ENCODE data around the gene RASA4. TPM values are rescaled to one million over a fixed set of nuclear protein-coding genes. Genes with fewer than 3 reads are reported as not detected.
A peak's percentile ranks its signal among the peaks of the same experiment; 100 is the strongest.
"Not testable (repeated sequence)": the region's sequence is repeated elsewhere in the genome, so short reads cannot be mapped to it uniquely, and the experiment has no call there.

The RASA4 gene
- total RNA-seq: 1 to 10 TPM; 7.0 to 8.6 TPM

GRCh38 chr7:102616507-102617125 is at the start of gene RASA4:
Gene RASA4 (minus strand): TSS chr7:102616756. CDS start chr7:102616689, 67 bp downstream.
- H3K27me3 ChIP-seq; H3K4me1 ChIP-seq; DNase-seq (ENCODE audit: low spot score); H3K9me3 ChIP-seq; H3K36me3 ChIP-seq; H3K27ac ChIP-seq: not testable (repeated sequence)
- peak within 1 kb of the TSS; percentile 38 to 55 for H3K4me3 ChIP-seq

- DNase-seq (ENCODE audit: low spot score); H3K27me3 ChIP-seq; H3K4me1 ChIP-seq: not testable (repeated sequence)
Observed at GRCh38 chr7:102664765-102665164, 48.2 kb upstream of the RASA4 start.

GRCh38 chr7:102649924-102650323 is 33.4 kb upstream of the RASA4 start, which contains the start of gene SPDYE2B:
Gene SPDYE2B (plus strand): TSS chr7:102650319. CDS start chr7:102652349, 2,030 bp downstream.
- not testable (repeated sequence) for H3K27me3 ChIP-seq; H3K9me3 ChIP-seq; H3K4me3 ChIP-seq; H3K36me3 ChIP-seq; H3K27ac ChIP-seq; H3K4me1 ChIP-seq; DNase-seq (ENCODE audit: low spot score)

More at GRCh38 chr7:102664765-102665164, 48.2 kb upstream of the RASA4 start:
- not testable (repeated sequence) for H3K36me3 ChIP-seq, H3K27ac ChIP-seq, H3K9me3 ChIP-seq, H3K4me3 ChIP-seq

GRCh38 chr7:102647813-102648212 is 31.3 kb upstream of the RASA4 start:
- not testable (repeated sequence) for H3K27ac ChIP-seq; H3K9me3 ChIP-seq; H3K27me3 ChIP-seq; H3K4me3 ChIP-seq; H3K4me1 ChIP-seq; DNase-seq (ENCODE audit: low spot score); H3K36me3 ChIP-seq

DNA sequence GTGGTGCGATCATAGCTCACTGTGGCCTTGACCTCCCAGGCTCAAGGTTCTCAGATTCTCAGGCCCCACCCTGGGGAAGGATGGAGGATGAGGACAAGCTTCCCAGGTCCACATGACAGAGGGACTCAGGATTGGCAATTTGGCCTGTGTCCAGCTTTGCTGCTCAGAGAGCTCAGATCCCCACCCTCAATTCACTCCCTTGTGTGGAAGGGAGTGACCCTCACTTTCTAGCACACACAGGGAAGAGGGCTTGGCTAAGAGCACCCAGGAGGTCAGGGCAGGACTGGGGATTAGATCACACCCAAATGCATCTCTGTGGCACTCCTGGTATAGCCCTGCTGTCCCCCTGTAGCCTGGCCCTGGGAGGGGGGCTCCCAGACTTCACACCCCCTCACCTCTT is 26.8 kb upstream of the RASA4 start:
- H3K36me3 ChIP-seq; DNase-seq (ENCODE audit: low spot score); H3K4me1 ChIP-seq; H3K4me3 ChIP-seq; H3K27me3 ChIP-seq; H3K9me3 ChIP-seq; H3K27ac ChIP-seq: not testable (repeated sequence)

- not testable (repeated sequence) for H3K4me3 ChIP-seq; H3K9me3 ChIP-seq; H3K36me3 ChIP-seq; DNase-seq (ENCODE audit: low spot score); H3K27me3 ChIP-seq; H3K27ac ChIP-seq; H3K4me1 ChIP-seq
Observed at GRCh38 chr7:102642691-102643090, 26.1 kb upstream of the RASA4 start, which contains the start of gene UPK3BL1. Gene UPK3BL1 (minus strand): TSS chr7:102642791. CDS start chr7:102642741, 50 bp downstream.

DNA sequence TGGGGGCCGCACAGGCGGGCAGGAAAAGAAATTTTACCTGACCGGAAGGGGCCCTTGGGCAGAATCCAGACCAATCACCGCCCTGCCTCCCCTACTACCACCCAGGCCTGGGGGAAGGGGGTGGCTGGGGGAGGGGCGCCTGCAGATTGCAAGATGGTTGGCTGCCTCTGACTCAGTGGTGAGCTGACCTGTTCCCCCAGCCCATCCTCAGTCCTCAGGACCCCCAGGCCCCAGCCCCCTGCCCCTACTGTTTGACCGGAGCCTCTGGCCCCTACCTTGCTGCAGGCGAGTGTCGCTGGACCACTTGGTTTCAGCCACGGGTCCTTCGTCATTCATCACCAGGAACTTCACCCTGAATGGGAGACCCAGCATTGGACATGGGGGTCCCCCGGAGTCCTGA is 22.3 kb upstream of the RASA4 start:
- DNase-seq (ENCODE audit: low spot score); H3K27ac ChIP-seq; H3K4me3 ChIP-seq; H3K36me3 ChIP-seq; H3K4me1 ChIP-seq; H3K27me3 ChIP-seq; H3K9me3 ChIP-seq: not testable (repeated sequence)

GRCh38 chr7:102636956-102637355 is 20.4 kb upstream of the RASA4 start:
- not testable (repeated sequence) for DNase-seq (ENCODE audit: low spot score); H3K9me3 ChIP-seq

GRCh38 chr7:102635354-102635753 is 18.8 kb upstream of the RASA4 start:
- H3K4me3 ChIP-seq; DNase-seq (ENCODE audit: low spot score); H3K36me3 ChIP-seq; H3K27me3 ChIP-seq; H3K9me3 ChIP-seq; H3K27ac ChIP-seq; H3K4me1 ChIP-seq: not testable (repeated sequence)

More at GRCh38 chr7:102636956-102637355, 20.4 kb upstream of the RASA4 start:
- not testable (repeated sequence) for H3K27ac ChIP-seq, H3K4me1 ChIP-seq, H3K27me3 ChIP-seq, H3K4me3 ChIP-seq, H3K36me3 ChIP-seq

DNA sequence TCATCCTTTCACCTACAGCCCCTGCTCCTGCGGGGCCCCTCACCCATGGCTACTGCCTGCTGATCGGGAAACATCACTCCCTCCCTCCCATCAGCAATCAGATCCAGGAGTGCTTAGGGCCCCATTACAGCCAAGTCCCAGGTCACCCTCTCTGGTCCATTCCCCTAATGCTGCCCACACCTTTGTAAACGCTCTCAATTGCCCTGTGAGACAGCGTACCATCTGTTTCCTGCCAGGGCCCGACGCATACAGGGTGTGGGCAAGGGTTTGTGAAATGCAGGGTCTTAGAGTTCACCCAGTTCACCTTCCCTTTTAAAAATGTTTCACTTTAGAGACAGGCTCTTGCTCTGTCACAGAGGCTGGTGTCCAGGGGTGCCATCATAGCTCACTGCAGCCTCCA is 17.7 kb upstream of the RASA4 start:
- H3K4me1 ChIP-seq; H3K27ac ChIP-seq; H3K4me3 ChIP-seq; H3K36me3 ChIP-seq; H3K27me3 ChIP-seq; DNase-seq (ENCODE audit: low spot score); H3K9me3 ChIP-seq: not testable (repeated sequence)

- not testable (repeated sequence) for H3K9me3 ChIP-seq; DNase-seq (ENCODE audit: low spot score); H3K36me3 ChIP-seq; H3K27me3 ChIP-seq; H3K4me1 ChIP-seq; H3K27ac ChIP-seq; H3K4me3 ChIP-seq
Observed at GRCh38 chr7:102630622-102631021, 14.1 kb upstream of the RASA4 start.

- H3K36me3 ChIP-seq; H3K27me3 ChIP-seq; H3K27ac ChIP-seq; H3K4me3 ChIP-seq; DNase-seq (ENCODE audit: low spot score); H3K9me3 ChIP-seq; H3K4me1 ChIP-seq: not testable (repeated sequence)
Observed at GRCh38 chr7:102627271-102627904, 10.8 kb upstream of the RASA4 start.

- not testable (repeated sequence) for H3K27ac ChIP-seq; H3K27me3 ChIP-seq; H3K4me3 ChIP-seq; H3K9me3 ChIP-seq; H3K4me1 ChIP-seq; DNase-seq (ENCODE audit: low spot score); H3K36me3 ChIP-seq
Observed at GRCh38 chr7:102618122-102618521, 1.6 kb upstream of the RASA4 start.

DNA sequence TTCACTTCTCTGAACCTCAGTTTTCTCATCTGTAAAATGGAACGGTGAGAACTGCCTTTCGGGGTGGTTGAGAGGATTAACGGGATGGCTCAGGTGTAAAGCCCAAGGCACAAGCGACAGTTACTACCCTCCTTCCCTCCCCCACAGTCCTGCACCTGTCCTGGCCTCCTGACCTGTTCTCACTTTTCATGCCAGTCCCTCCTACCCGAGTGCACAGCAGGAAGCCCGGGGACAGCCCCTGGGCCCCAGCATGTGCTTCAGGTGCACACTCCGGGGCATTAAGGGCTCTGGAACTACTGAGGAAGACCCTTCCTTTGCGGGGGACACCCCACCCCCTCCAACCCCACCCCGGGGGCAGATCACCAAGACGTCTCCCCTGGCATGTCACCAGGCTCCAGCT is 626 bp downstream of the RASA4 start:
- H3K4me1 ChIP-seq; H3K27me3 ChIP-seq; H3K4me3 ChIP-seq; H3K36me3 ChIP-seq; H3K9me3 ChIP-seq; DNase-seq (ENCODE audit: low spot score); H3K27ac ChIP-seq: not testable (repeated sequence)

DNA sequence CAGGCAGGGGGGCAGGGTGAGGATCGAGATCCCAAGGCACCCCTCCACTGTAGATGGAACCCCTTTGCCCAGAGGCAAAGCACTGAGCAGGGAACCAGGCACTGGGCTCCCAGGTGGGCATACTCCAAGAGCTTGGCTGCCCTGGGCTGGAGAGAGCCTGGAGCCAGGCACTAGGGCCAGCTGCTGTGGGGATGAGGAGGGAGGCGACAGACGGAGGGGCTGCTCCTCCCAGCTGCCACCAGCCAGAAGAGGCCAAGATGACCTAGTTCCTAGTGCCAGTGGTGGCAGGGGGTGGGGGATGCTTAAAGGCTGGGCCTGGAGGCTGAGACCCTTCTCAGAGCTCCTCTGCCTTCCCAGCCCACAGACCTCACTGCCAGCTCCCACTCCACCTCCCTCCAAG is 1.7 kb downstream of the RASA4 start:
- not testable (repeated sequence) for H3K27me3 ChIP-seq; DNase-seq (ENCODE audit: low spot score); H3K36me3 ChIP-seq; H3K4me3 ChIP-seq; H3K4me1 ChIP-seq; H3K27ac ChIP-seq; H3K9me3 ChIP-seq
